ENCODE data around the gene PELI2.

PELI2 gene

GRCh38 chr14:56339855-56340701 lies 221.9 kb downstream of the PELI2 start:
- H3K9me3 Mint-ChIP-seq, result no peaks in the 10 kb centered on the region
- no peak overlapping the region for H3K27ac Mint-ChIP-seq
- no peaks in the 10 kb centered on the region for H3K36me3 Mint-ChIP-seq (ENCODE audit: low read depth)
- no peak overlapping the region for H3K4me3 Mint-ChIP-seq
- peaks cover 14% of the 10 kb centered on the region for H3K4me1 Mint-ChIP-seq (ENCODE audit: low read depth)
- no peaks in the 10 kb centered on the region for H3K27me3 Mint-ChIP-seq (ENCODE audit: low read depth)

GRCh38 chr14:56340932-56341331 lies 222.7 kb downstream of the PELI2 start:
- no peak overlapping the region for H3K27ac Mint-ChIP-seq
- peaks cover 14% of the 10 kb centered on the region for H3K4me1 Mint-ChIP-seq (ENCODE audit: low read depth)
- H3K9me3 Mint-ChIP-seq, result no peaks in the 10 kb centered on the region
- H3K27me3 Mint-ChIP-seq (ENCODE audit: low read depth), result no peaks in the 10 kb centered on the region
- H3K4me3 Mint-ChIP-seq, result no peak overlapping the region
- no peaks in the 10 kb centered on the region for H3K36me3 Mint-ChIP-seq (ENCODE audit: low read depth)

- Mint-ChIP-seq H3K27me3 (ENCODE audit: low read depth) (no peaks in the 10 kb centered on the region), H3K9me3 (no peaks in the 10 kb centered on the region), H3K4me1 (ENCODE audit: low read depth) (peaks cover 14% of the 10 kb centered on the region), H3K27ac (no peak overlapping the region), H3K36me3 (ENCODE audit: low read depth) (no peaks in the 10 kb centered on the region), H3K4me3 (no peak overlapping the region)
Measured at GRCh38 chr14:56341766-56342493, 223.7 kb downstream of the PELI2 start.

- Mint-ChIP-seq H3K9me3 (no peaks in the 10 kb centered on the region), H3K27me3 (ENCODE audit: low read depth) (no peaks in the 10 kb centered on the region), H3K4me1 (ENCODE audit: low read depth) (peaks cover 14% of the 10 kb centered on the region), H3K27ac (no peak overlapping the region), H3K36me3 (ENCODE audit: low read depth) (no peaks in the 10 kb centered on the region), H3K4me3 (no peak overlapping the region)
Measured at GRCh38 chr14:56342494-56342942, 224.3 kb downstream of the PELI2 start.

GRCh38 chr14:56349960-56350359 lies 231.7 kb downstream of the PELI2 start:
- no peak overlapping the region for H3K27ac Mint-ChIP-seq
- H3K4me3 Mint-ChIP-seq, result no peak overlapping the region
- H3K9me3 Mint-ChIP-seq, result peaks cover 3% of the 10 kb centered on the region
- no peaks in the 10 kb centered on the region for H3K36me3 Mint-ChIP-seq (ENCODE audit: low read depth)
- H3K27me3 Mint-ChIP-seq (ENCODE audit: low read depth), result peaks cover 11% of the 10 kb centered on the region
- H3K4me1 Mint-ChIP-seq (ENCODE audit: low read depth), result no peaks in the 10 kb centered on the region
